WTC11 (cell line): ENCODE data around the gene PGBD5.

Experiments
- TEAD4 ChIP-seq: sonication (generic); formaldehyde crosslinking; IDR thresholded peaks from 2 replicates; pipeline ENCODE4 v1.8.0; 2022; ENCODE audit warnings: mild to moderate bottlenecking, missing genetic modification reagents
- TF ChIP-seq, protein P1 (sequence below): sonication (generic); formaldehyde crosslinking; IDR thresholded peaks from 2 replicates; pipeline ENCODE4 v1.8.1; 2023; ENCODE audit warnings: mild to moderate bottlenecking, missing genetic modification reagents, moderate library complexity

DNA sequence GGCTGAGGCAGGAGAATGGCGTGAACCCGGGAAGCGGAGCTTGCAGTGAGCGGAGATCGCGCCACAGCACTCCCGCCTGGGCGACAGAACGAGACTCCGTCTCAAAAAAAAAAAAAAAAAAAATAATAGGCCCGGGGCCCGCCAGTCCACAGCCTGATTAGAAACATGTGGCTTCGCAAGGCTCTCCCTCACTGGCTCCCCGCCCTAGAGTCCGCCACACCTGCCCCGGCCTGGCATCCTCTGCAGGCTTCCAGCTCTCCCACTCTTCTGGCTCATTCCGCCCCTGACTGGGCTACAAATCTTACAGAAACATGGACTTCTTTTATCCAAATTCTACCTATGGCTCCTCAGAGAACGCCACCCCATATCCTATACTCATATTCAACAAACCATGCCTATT, 32.4 kb downstream of the PGBD5 start:
- TF ChIP-seq TEAD4 = no peak
- TF ChIP-seq, protein P1, sequence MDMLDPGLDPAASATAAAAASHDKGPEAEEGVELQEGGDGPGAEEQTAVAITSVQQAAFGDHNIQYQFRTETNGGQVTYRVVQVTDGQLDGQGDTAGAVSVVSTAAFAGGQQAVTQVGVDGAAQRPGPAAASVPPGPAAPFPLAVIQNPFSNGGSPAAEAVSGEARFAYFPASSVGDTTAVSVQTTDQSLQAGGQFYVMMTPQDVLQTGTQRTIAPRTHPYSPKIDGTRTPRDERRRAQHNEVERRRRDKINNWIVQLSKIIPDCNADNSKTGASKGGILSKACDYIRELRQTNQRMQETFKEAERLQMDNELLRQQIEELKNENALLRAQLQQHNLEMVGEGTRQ (CRISPR knock-in tag) = no peak
